Cardiac muscle cell (in vitro differentiated cells and primary cell): Measurements from ENCODE around the gene CDRT4. TPM values are rescaled to one million over a fixed set of nuclear protein-coding genes. Genes with fewer than 3 reads are reported as not detected.

Source experiments
- DNase-seq, 2 donors: peaks; one replicate each; pipeline versions ENCODE4 v3.0.0 to v3.0.0-alpha.2; 2010 to 2017; ENCODE audit warnings: low read depth in 1 of 2, low spot score in 1 of 2
- H3K27ac ChIP-seq: fragments of 200-600 bp; sonication (generic); 2 replicates; pipeline ENCODE4 v1.5.1; 2016
- H3K27me3 ChIP-seq: fragments of 200-600 bp; sonication (generic); 2 replicates; pipeline ENCODE4 v1.6.0; 2016; ENCODE audit warnings: control low read depth
- H3K36me3 ChIP-seq: fragments of 200-600 bp; sonication (generic); 2 replicates; pipeline ENCODE4 v1.5.1; 2016; ENCODE audit warnings: control low read depth
- H3K4me1 ChIP-seq: fragments of 200-600 bp; sonication (generic); 2 replicates; pipeline ENCODE4 v1.8.1; 2017; ENCODE audit warnings: low read depth, mild to moderate bottlenecking, mixed run types
- H3K4me3 ChIP-seq: fragments of 200-600 bp; sonication (generic); 2 replicates; pipeline ENCODE4 v1.5.1; 2016; ENCODE audit warnings: mild to moderate bottlenecking
- H3K9me3 ChIP-seq: fragments of 200-600 bp; sonication (generic); 2 replicates; pipeline ENCODE4 v1.5.1; 2017; ENCODE audit warnings: low read depth, mild to moderate bottlenecking, control low read depth
- polyA plus RNA-seq: library from polyadenylated mRNA; unstranded; fragments of >200 nt; fragmentation: Nextera tagmentation; extraction: Ambion mirVana; gene quantifications from 2 replicates; pipeline ENCODE4 v1.2.1, GENCODE V29; 2016
- total RNA-seq: library from RNA; depleted of rRNA; stranded (reverse); fragments of >200 nt; gene quantifications from 2 replicates; pipeline ENCODE4 v1.2.3, GENCODE V29; 2016
- TF ChIP-seq, protein P1 (sequence below): IDR thresholded peaks from 2 replicates; pipeline ENCODE4 v1.5.1; 2012; ENCODE audit warnings: low read depth, mild to moderate bottlenecking, low read length

CDRT4 gene
- total and polyA plus RNA-seq, 2 experiments from 2014 or later, result 6.0 to 14.4 TPM

DNA sequence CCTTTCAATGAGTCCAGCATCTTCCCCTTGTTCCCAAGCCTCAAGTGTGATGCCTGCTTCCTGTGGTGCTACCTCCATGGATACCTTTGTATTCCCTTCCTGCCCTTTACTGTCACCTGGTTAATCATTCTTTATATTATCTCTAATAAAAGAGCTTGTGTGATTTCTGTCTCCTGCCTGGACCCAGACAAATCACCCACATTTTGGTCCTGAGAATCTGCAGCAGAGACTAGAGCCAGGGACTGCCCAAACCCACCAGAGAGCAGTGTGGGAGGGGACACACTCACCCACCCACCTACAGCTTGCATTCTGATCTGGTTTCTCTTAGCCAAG is 30.2 kb downstream of the CDRT4 start:
- Histone ChIP-seq H3K4me1 (peaks cover 55% of the 10 kb centered on the region), H3K27ac (peak overlapping the region; percentile 83), H3K4me3 (no peak overlapping the region), H3K9me3 (no peaks in the 10 kb centered on the region), H3K36me3 (peaks cover 3% of the 10 kb centered on the region), H3K27me3 (no peaks in the 10 kb centered on the region)
- DNase-seq, result no peak
- TF ChIP-seq, protein P1, sequence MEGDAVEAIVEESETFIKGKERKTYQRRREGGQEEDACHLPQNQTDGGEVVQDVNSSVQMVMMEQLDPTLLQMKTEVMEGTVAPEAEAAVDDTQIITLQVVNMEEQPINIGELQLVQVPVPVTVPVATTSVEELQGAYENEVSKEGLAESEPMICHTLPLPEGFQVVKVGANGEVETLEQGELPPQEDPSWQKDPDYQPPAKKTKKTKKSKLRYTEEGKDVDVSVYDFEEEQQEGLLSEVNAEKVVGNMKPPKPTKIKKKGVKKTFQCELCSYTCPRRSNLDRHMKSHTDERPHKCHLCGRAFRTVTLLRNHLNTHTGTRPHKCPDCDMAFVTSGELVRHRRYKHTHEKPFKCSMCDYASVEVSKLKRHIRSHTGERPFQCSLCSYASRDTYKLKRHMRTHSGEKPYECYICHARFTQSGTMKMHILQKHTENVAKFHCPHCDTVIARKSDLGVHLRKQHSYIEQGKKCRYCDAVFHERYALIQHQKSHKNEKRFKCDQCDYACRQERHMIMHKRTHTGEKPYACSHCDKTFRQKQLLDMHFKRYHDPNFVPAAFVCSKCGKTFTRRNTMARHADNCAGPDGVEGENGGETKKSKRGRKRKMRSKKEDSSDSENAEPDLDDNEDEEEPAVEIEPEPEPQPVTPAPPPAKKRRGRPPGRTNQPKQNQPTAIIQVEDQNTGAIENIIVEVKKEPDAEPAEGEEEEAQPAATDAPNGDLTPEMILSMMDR, result no peak

GRCh38 chr17:15436473-15437302 is 30.7 kb downstream of the CDRT4 start:
- DNase-seq, result peak in 1 of 2 donors; percentile 87
- Histone ChIP-seq H3K36me3 (peaks cover 3% of the 10 kb centered on the region), H3K27ac (peak overlapping the region; percentile 83)

GRCh38 chr17:15434956-15435355 is 32.5 kb downstream of the CDRT4 start:
- peak overlapping the region; percentile 72 for H3K27ac ChIP-seq
- peaks cover 40% of the 10 kb centered on the region for H3K4me1 ChIP-seq
- H3K9me3 ChIP-seq, result no peaks in the 10 kb centered on the region
- H3K4me3 ChIP-seq, result no peak overlapping the region
- DNase-seq, result no peak
- H3K27me3 ChIP-seq, result no peaks in the 10 kb centered on the region
- H3K36me3 ChIP-seq, result peaks cover 3% of the 10 kb centered on the region
- TF ChIP-seq, protein P1, result no peak

More at GRCh38 chr17:15436473-15437302, 30.7 kb downstream of the CDRT4 start:
- no peaks in the 10 kb centered on the region for H3K27me3 ChIP-seq
- H3K4me3 ChIP-seq, result no peak overlapping the region
- TF ChIP-seq, protein P1, result peak; percentile 54
- H3K4me1 ChIP-seq, result peaks cover 55% of the 10 kb centered on the region
- H3K9me3 ChIP-seq, result no peaks in the 10 kb centered on the region

DNA sequence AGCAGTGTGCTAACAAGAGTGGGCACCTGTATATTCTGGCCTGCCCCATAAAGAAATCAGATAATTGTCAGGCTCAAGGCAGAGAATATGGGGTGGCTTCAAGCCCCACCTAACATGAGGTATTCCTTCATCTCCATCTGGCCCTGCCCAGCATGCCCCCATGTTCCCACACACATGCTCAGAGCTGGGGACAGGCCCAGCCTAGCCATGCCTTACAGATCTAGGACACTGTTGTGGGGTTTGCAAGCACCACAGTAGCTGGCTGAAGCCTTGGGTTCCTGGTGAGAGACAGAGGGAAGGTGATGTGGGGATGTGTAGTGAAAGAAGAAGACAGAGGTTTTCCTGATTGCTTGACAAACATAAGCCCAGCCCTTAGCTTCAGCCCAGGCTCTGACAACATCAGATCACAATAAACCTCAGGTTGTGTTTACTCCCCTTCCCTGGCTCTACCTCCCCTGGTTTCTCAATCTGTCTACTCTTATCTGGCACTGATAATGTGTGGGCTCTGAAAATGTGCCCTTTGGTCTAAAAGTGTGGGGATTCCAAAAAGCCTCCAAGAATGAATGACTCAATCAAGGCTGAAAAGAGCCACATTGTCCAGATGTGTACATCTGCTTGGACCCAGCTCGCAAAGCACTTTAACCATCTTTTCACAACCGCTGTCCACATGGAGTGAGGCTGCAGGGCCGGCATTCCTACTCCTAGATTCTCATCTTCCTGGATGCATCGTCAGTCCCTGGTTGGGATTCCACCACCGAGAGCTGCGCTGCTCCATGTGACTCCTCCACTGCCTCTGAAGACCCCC is 34.4 kb downstream of the CDRT4 start:
- TF ChIP-seq, protein P1, result no peak
- Histone ChIP-seq H3K27ac (no peak overlapping the region), H3K9me3 (no peaks in the 10 kb centered on the region), H3K36me3 (peaks cover 3% of the 10 kb centered on the region), H3K4me3 (no peak overlapping the region), H3K4me1 (peaks cover 27% of the 10 kb centered on the region), H3K27me3 (no peaks in the 10 kb centered on the region)
- peak in 1 of 2 donors; percentile 93 for DNase-seq

DNA sequence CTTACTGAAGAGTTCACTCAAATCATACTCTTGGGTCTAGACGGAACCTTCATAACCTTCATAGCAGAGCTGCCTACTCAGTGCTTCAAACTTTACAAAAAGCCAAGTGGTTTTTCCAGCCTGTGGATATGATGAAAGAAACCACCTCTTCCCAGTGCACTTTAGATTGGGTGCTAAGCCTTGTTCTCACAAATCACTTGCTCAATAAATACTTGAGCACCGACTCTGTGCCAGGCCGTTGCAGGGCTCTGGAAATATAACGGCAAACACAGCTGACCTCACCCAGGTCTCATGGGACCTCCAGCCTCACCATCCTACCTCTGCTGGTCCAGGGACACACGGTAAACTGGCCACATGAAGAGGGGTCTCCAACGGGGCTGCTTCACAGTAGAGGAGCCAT is 35.7 kb downstream of the CDRT4 start:
- H3K4me1 ChIP-seq, result peaks cover 26% of the 10 kb centered on the region
- no peaks in the 10 kb centered on the region for H3K9me3 ChIP-seq
- no peak overlapping the region for H3K4me3 ChIP-seq
- TF ChIP-seq, protein P1, result no peak
- DNase-seq, result no peak
- H3K36me3 ChIP-seq, result no peaks in the 10 kb centered on the region
- no peaks in the 10 kb centered on the region for H3K27me3 ChIP-seq
- H3K27ac ChIP-seq, result no peak overlapping the region
